ENCODE data around the gene ENOX1. TPM values are rescaled to one million over a fixed set of nuclear protein-coding genes. Genes with fewer than 3 reads are reported as not detected.

ENOX1 gene
- total and polyA plus RNA-seq, 9 of the 15 experiments (the other 6 are each of a cell fraction or from before 2014, with no cell fraction given), result not detected

DNA sequence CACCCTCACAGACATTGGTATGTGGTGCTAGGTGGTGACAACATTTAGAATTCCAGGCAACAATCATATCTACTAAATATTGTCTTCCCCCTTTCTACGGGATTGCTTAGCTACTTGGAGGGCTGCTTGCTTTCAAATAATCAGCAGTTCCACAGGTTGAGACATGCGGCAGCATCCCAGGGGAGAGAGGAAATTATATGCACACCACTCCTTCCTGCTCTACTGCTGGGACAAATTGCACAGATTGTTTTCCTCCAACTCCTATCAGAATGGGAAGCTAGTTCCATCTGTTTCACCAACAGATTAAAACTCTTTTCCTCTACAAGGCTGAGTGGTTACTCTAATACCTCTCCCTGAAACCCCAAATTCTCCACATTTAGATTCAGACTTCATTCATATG lies 488.0 kb downstream of the ENOX1 start (continued):
- TF ChIP-seq, protein P1, sequence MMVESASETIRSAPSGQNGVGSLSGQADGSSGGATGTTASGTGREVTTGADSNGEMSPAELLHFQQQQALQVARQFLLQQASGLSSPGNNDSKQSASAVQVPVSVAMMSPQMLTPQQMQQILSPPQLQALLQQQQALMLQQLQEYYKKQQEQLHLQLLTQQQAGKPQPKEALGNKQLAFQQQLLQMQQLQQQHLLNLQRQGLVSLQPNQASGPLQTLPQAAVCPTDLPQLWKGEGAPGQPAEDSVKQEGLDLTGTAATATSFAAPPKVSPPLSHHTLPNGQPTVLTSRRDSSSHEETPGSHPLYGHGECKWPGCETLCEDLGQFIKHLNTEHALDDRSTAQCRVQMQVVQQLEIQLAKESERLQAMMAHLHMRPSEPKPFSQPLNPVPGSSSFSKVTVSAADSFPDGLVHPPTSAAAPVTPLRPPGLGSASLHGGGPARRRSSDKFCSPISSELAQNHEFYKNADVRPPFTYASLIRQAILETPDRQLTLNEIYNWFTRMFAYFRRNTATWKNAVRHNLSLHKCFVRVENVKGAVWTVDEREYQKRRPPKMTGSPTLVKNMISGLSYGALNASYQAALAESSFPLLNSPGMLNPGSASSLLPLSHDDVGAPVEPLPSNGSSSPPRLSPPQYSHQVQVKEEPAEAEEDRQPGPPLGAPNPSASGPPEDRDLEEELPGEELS (CRISPR knock-in tag; IDR thresholded peaks at IDR 0.05; ENCODE audit: borderline replicate concordance), result no peak
- TF ChIP-seq ZNF830 (CRISPR knock-in tag; IDR thresholded peaks at IDR 0.05), result no peak
- TF ChIP-seq MAFG (tag; conservative IDR thresholded peaks at IDR 0.05), result no peak
- TF ChIP-seq SMARCC2 (IDR thresholded peaks at IDR 0.05; ENCODE audit: low read depth), result no peak
- TF ChIP-seq, protein P2, sequence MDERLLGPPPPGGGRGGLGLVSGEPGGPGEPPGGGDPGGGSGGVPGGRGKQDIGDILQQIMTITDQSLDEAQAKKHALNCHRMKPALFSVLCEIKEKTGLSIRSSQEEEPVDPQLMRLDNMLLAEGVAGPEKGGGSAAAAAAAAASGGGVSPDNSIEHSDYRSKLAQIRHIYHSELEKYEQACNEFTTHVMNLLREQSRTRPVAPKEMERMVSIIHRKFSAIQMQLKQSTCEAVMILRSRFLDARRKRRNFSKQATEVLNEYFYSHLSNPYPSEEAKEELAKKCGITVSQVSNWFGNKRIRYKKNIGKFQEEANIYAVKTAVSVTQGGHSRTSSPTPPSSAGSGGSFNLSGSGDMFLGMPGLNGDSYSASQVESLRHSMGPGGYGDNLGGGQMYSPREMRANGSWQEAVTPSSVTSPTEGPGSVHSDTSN (CRISPR knock-in tag; IDR thresholded peaks at IDR 0.05; ENCODE audit: low read depth), result no peak
- TF ChIP-seq, protein P2 (tag; conservative IDR thresholded peaks at IDR 0.05; ENCODE audit: low read depth), result no peak
- TF ChIP-seq, protein P3, sequence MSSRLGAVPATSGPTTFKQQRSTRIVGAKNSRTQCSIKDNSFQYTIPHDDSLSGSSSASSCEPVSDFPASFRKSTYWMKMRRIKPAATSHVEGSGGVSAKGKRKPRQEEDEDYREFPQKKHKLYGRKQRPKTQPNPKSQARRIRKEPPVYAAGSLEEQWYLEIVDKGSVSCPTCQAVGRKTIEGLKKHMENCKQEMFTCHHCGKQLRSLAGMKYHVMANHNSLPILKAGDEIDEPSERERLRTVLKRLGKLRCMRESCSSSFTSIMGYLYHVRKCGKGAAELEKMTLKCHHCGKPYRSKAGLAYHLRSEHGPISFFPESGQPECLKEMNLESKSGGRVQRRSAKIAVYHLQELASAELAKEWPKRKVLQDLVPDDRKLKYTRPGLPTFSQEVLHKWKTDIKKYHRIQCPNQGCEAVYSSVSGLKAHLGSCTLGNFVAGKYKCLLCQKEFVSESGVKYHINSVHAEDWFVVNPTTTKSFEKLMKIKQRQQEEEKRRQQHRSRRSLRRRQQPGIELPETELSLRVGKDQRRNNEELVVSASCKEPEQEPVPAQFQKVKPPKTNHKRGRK (tag; IDR thresholded peaks at IDR 0.05), result no peak
- TF ChIP-seq, protein P4, sequence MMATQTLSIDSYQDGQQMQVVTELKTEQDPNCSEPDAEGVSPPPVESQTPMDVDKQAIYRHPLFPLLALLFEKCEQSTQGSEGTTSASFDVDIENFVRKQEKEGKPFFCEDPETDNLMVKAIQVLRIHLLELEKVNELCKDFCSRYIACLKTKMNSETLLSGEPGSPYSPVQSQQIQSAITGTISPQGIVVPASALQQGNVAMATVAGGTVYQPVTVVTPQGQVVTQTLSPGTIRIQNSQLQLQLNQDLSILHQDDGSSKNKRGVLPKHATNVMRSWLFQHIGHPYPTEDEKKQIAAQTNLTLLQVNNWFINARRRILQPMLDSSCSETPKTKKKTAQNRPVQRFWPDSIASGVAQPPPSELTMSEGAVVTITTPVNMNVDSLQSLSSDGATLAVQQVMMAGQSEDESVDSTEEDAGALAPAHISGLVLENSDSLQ (IDR thresholded peaks at IDR 0.05), result no peak
- no peak for TF ChIP-seq POLR2H (tag; IDR thresholded peaks at IDR 0.05; ENCODE audit: low read depth)
- TF ChIP-seq MAFF (IDR thresholded peaks at IDR 0.05; ENCODE audit: low read length), result no peak
- no peak for TF ChIP-seq HOXB6 (CRISPR knock-in tag; IDR thresholded peaks at IDR 0.05; ENCODE audit: borderline replicate concordance)
- TF ChIP-seq, protein P5, sequence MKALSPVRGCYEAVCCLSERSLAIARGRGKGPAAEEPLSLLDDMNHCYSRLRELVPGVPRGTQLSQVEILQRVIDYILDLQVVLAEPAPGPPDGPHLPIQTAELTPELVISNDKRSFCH (CRISPR knock-in tag; IDR thresholded peaks at IDR 0.05), result no peak
- TF ChIP-seq, protein P5 (tag; IDR thresholded peaks at IDR 0.05), result no peak
